Transverse colon (tissue), 4 donors: ENCODE results near the gene NPPA. TPM values are rescaled to one million over a fixed set of nuclear protein-coding genes. Genes with fewer than 3 reads are reported as not detected.

Experiments
- DNase-seq: peaks from one replicate; pipeline ENCODE4 v3.0.0-alpha.2; 2019
- H3K27ac ChIP-seq, 4 donors: fragments of 200-600 bp; sonication (generic); 2 replicates each; pipeline ENCODE4 v1.5.1; 2016 to 2018; ENCODE audit warnings: inconsistent platforms in 4 of 4
- H3K27me3 ChIP-seq: fragments of 200-600 bp; sonication (generic); 2 replicates; pipeline ENCODE4 v1.5.1; 2017; ENCODE audit warnings: inconsistent platforms
- H3K36me3 ChIP-seq, 4 donors: fragments of 200-600 bp; sonication (generic); 2 replicates each; pipeline ENCODE4 v1.5.1; 2017 to 2019; ENCODE audit warnings: inconsistent platforms in 4 of 4
- H3K4me1 ChIP-seq, 4 donors: fragments of 200-600 bp; sonication (generic); 2 replicates each; pipeline ENCODE4 v1.5.1; 2017 to 2020; ENCODE audit warnings: inconsistent platforms in 4 of 4
- H3K4me3 ChIP-seq, 4 donors: fragments of 200-600 bp; sonication (generic); 1 replicate in 1 of 4; 2 replicates in 3 of 4; pipeline versions ENCODE4 v1.5.1 to v1.6.1; 2017 to 2019; ENCODE audit warnings: inconsistent platforms in 4 of 4
- H3K9me3 ChIP-seq, 2 donors: fragments of 200-600 bp; sonication (generic); 2 replicates each; pipeline ENCODE4 v1.5.1; 2017 to 2019; ENCODE audit warnings: inconsistent platforms in 2 of 2
- EP300 ChIP-seq: sonication (generic); formaldehyde crosslinking; IDR thresholded peaks from one replicate; pipeline ENCODE4 v1.6.1; 2017; ENCODE audit warnings: antibody characterized with exemption, low read depth
- POLR2A ChIP-seq: fragments of 450-650 bp; IDR thresholded peaks from one replicate; pipeline ENCODE4 v1.6.1; 2016; ENCODE audit warnings: antibody characterized with exemption, mild to moderate bottlenecking, moderate library complexity
- POLR2AphosphoS5 ChIP-seq, 3 donors: sonication (generic); formaldehyde crosslinking; IDR thresholded peaks; one replicate each; pipeline ENCODE4 v1.6.1; 2016; ENCODE audit warnings: antibody characterized with exemption in 3 of 3
- WGBS, 2 donors: methylation state at CpG; one replicate each; pipeline ENCODE4 v1.1.5; 2018; ENCODE audit warnings: low coverage in 1 of 2; 5-methylcytosine and 5-hydroxymethylcytosine counted together
- in situ Hi-C, 4 donors: fragments of 200-750 bp; cut with MboI; loops; one replicate each; pipeline versions ENCODE4 v1.15.0 to v1.15.1; 2017; ENCODE audit warnings: low sequenced_read_pairs in 3 of 4, low pct_ligation_motif_present in 1 of 4, low pct_unique_long_range_greater_than_20kb in 1 of 4
- intact Hi-C: fragments of 100-400 bp; cut with DNase I; formaldehyde crosslinking; loops from one replicate; pipeline ENCODE4 v1.15.1; 2023; ENCODE audit warnings: low total_unique reads
- total RNA-seq, 4 donors: library from RNA; depleted of rRNA; stranded (reverse); fragments of >200 nt; gene quantifications; one replicate each; pipeline ENCODE4 v1.1.0, GENCODE V29; 2016
- TF ChIP-seq, protein P1 (sequence below), 5 experiments: fragments of 200-600 bp in 3 of 5; fragments of 450-650 bp in 2 of 5; sonication (generic) in 3 of 5; IDR thresholded peaks; 1 replicate in 2 of 5; 2 replicates in 3 of 5; pipeline ENCODE4 v1.5.1; 2016 to 2017; ENCODE audit warnings: antibody characterized with exemption in 5 of 5, inconsistent platforms in 3 of 5, mild to moderate bottlenecking in 2 of 5, moderate library complexity in 1 of 5

Gene NPPA
- total RNA-seq, 4 donors from 2014 or later: not detected

DNA sequence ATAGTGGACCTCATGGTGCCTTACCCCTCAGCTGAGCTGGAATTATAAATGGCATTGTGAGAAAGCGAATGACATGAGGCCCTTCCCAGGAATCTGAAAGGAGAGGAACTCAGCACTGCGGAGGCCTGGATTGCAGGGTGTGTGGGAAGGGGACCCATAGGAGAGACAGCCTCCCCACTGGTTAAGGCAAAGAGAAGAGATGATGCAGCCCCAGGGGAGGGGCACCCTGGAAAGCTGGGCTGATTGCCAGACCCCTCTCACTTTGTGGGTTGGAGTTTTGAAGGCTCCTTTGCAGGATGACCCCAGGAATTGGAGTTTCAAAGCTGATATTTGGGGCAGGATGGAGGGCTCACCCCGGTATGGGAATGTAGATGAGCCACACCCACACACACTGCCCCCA, 9.1 kb upstream of the NPPA start:
- Histone ChIP-seq H3K4me1 (peaks cover 0 to 4% (median 0%) of the 10 kb centered on the region in 4 donors), H3K36me3 (no peaks in the 10 kb centered on the region), H3K4me3 (no peak overlapping the region), H3K9me3 (no peaks in the 10 kb centered on the region), H3K27me3 (peaks cover 69% of the 10 kb centered on the region), H3K27ac (no peak overlapping the region)
- TF ChIP-seq POLR2AphosphoS5 (IDR thresholded peaks at IDR 0.05) (no peak), EP300 (no peak), POLR2A (no peak)
- TF ChIP-seq, protein P1, sequence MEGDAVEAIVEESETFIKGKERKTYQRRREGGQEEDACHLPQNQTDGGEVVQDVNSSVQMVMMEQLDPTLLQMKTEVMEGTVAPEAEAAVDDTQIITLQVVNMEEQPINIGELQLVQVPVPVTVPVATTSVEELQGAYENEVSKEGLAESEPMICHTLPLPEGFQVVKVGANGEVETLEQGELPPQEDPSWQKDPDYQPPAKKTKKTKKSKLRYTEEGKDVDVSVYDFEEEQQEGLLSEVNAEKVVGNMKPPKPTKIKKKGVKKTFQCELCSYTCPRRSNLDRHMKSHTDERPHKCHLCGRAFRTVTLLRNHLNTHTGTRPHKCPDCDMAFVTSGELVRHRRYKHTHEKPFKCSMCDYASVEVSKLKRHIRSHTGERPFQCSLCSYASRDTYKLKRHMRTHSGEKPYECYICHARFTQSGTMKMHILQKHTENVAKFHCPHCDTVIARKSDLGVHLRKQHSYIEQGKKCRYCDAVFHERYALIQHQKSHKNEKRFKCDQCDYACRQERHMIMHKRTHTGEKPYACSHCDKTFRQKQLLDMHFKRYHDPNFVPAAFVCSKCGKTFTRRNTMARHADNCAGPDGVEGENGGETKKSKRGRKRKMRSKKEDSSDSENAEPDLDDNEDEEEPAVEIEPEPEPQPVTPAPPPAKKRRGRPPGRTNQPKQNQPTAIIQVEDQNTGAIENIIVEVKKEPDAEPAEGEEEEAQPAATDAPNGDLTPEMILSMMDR (IDR thresholded peaks at IDR 0.05): no peak
- in situ Hi-C loops (no loop called here), intact Hi-C loops (no loop called here)
- WGBS, 2 donors: 49% methylated on average over 3 of the region's 3 CpGs; no CpG with 5 or more reads in 1 of the 2 donors
- no peak for DNase-seq

DNA sequence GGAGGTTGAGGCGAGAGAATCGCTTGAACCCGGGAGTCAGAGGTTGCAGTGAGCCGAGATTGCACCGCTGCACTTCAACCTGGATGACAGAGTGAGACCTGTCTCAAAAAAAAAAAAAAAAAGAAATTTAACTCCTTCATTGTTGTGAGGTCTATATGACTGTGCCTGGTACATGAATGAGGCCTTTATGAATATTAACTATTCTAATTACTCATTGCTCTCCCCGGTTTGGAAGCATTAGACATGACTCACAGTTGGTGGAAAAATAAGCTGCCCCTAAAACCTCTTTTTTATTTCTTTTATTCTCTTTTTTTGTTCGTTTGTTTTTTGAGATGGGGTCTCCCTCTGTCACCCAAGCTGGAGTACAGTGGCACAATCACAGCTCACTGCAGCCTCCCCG, 7.8 kb upstream of the NPPA start:
- no peak for DNase-seq
- Histone ChIP-seq H3K9me3 (no peaks in the 10 kb centered on the region), H3K36me3 (no peaks in the 10 kb centered on the region), H3K4me3 (no peak overlapping the region), H3K4me1 (peaks cover 0 to 4% (median 0%) of the 10 kb centered on the region in 4 donors), H3K27me3 (peaks cover 57% of the 10 kb centered on the region), H3K27ac (no peak overlapping the region)
- TF ChIP-seq POLR2AphosphoS5 (IDR thresholded peaks at IDR 0.05) (no peak), POLR2A (no peak), EP300 (no peak)
- TF ChIP-seq, protein P1 (IDR thresholded peaks at IDR 0.05): no peak
- intact Hi-C loops: no loop called here
- 51 to 76% methylated on average over 8 of the region's 8 CpGs for WGBS, 2 donors
- in situ Hi-C loops: no loop called here

DNA sequence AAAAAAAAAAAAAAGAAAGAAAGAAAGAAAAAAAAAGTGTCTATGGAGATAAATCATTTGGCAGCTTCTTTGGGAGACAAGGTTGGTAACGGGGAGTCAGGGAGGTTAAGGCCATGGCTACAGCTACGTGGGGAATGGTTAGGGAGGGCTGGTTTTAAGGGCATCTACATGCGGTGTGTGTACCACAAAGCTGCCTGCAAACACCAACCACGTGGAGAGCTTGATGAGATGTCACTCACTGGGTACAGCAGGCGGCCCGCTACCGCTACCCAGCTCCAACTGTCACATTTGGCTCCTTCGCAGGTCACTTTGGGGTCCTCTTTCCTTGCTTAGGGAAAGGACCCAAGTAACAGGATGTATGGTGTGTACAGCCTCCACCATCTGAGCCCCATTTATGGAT, 6.9 kb upstream of the NPPA start:
- WGBS, 2 donors: 54% methylated on average over 8 of the region's 8 CpGs; no CpG with 5 or more reads in 1 of the 2 donors
- DNase-seq: no peak
- TF ChIP-seq EP300 (no peak), POLR2AphosphoS5 (IDR thresholded peaks at IDR 0.05) (no peak), POLR2A (no peak)
- TF ChIP-seq, protein P1 (IDR thresholded peaks at IDR 0.05): no peak
- Histone ChIP-seq H3K4me3 (no peak overlapping the region), H3K36me3 (no peaks in the 10 kb centered on the region), H3K4me1 (peaks cover 0 to 4% (median 0%) of the 10 kb centered on the region in 4 donors), H3K27me3 (peaks cover 47% of the 10 kb centered on the region), H3K27ac (no peak overlapping the region), H3K9me3 (no peaks in the 10 kb centered on the region)
- in situ Hi-C loops: no loop called here
- intact Hi-C loops: no loop called here

DNA sequence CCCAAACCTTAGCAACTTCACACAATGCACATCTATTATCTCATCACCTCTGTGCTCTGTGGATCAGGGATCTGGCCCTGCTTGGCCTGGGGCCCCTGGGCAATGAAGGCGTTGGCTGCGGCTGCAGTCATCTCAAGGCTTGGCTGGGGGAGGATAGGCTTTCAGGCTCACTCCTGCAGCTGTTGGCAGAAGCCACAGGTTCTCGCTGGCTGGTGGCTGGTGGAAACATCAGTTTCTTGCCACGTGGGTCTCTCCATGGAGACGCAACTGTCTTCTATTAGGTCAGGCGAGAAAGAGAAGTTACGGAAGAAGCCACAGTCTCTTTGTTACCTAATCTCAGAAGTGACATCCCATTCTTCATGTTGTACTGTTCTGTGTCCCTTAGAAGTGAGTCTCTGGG, 3.6 kb upstream of the NPPA start:
- H3K27me3 ChIP-seq: peaks cover 16% of the 10 kb centered on the region
- intact Hi-C loops (no loop called here), in situ Hi-C loops (no loop called here)
- H3K9me3 ChIP-seq: no peaks in the 10 kb centered on the region
- TF ChIP-seq POLR2AphosphoS5 (IDR thresholded peaks at IDR 0.05) (no peak), EP300 (no peak), POLR2A (no peak)
- TF ChIP-seq, protein P1 (IDR thresholded peaks at IDR 0.05): no peak
- H3K36me3 ChIP-seq: no peaks in the 10 kb centered on the region
- no peak overlapping the region for H3K4me3 ChIP-seq
- H3K27ac ChIP-seq: no peak overlapping the region
- 64% methylated on average over 7 of the region's 7 CpGs; no CpG with 5 or more reads in 1 of the 2 donors for WGBS, 2 donors
- DNase-seq: no peak
- no peaks in the 10 kb centered on the region for H3K4me1 ChIP-seq
